Trophoblast cell (in vitro differentiated cells and primary cell): ENCODE data around the gene AP1S1.

Experiments used
- DNase-seq, 2 donors: peaks; one replicate each; pipeline ENCODE4 v3.0.0-alpha.2; 2016
- H2AFZ ChIP-seq: 2 replicates; pipeline ENCODE4 v1.6.1; 2013; ENCODE audit warnings: low read length, moderate library complexity, mild to moderate bottlenecking; ENCODE audit not compliant: insufficient read depth, poor library complexity
- H2AK5ac ChIP-seq: 2 replicates; pipeline ENCODE4 v1.6.1; 2013; ENCODE audit warnings: mild to moderate bottlenecking, low read length
- H2BK120ac ChIP-seq: 2 replicates; pipeline ENCODE4 v1.6.1; 2013; ENCODE audit warnings: low read length, mild to moderate bottlenecking, moderate library complexity; ENCODE audit not compliant: insufficient read depth, poor library complexity
- H2BK12ac ChIP-seq: 2 replicates; pipeline ENCODE4 v1.6.1; 2013; ENCODE audit warnings: mild to moderate bottlenecking, low read length, moderate library complexity
- H2BK5ac ChIP-seq: 2 replicates; pipeline ENCODE4 v1.6.1; 2013; ENCODE audit warnings: low read length, low read depth, moderate library complexity, mild to moderate bottlenecking; ENCODE audit not compliant: poor library complexity
- H3K14ac ChIP-seq: 2 replicates; pipeline ENCODE4 v1.6.1; 2013; ENCODE audit warnings: mild to moderate bottlenecking, low read length
- H3K18ac ChIP-seq: 2 replicates; pipeline ENCODE4 v1.6.1; 2013; ENCODE audit warnings: mild to moderate bottlenecking, low read length
- H3K23ac ChIP-seq: 2 replicates; pipeline ENCODE4 v1.6.1; 2013; ENCODE audit warnings: low read length
- H3K27ac ChIP-seq: 2 replicates; pipeline ENCODE4 v1.5.1; 2013; ENCODE audit warnings: low read depth, mild to moderate bottlenecking, inconsistent platforms, low read length, moderate library complexity
- H3K27me3 ChIP-seq: 2 replicates; pipeline ENCODE4 v1.6.1; 2013; ENCODE audit warnings: inconsistent platforms, mild to moderate bottlenecking, low read length, moderate library complexity; ENCODE audit not compliant: insufficient read depth
- H3K36me3 ChIP-seq, 2 experiments: 1 replicate in 1 of 2; 2 replicates in 1 of 2; pipeline ENCODE4 v1.6.1; 2013; ENCODE audit warnings: low read length in 2 of 2, mild to moderate bottlenecking in 2 of 2, moderate library complexity in 1 of 2; ENCODE audit not compliant: insufficient read depth in 2 of 2, control insufficient read depth in 1 of 2
- H3K4ac ChIP-seq: 2 replicates; pipeline ENCODE4 v1.6.1; 2013; ENCODE audit warnings: low read depth, mild to moderate bottlenecking, low read length, moderate library complexity
- H3K4me1 ChIP-seq, 2 experiments: 1 replicate in 1 of 2; 2 replicates in 1 of 2; pipeline ENCODE4 v1.6.1; 2013; ENCODE audit warnings: low read length in 2 of 2, mild to moderate bottlenecking in 2 of 2, moderate library complexity in 1 of 2; ENCODE audit not compliant: insufficient read depth in 2 of 2, control insufficient read depth in 1 of 2
- H3K4me2 ChIP-seq: 2 replicates; pipeline ENCODE4 v1.6.1; 2013; ENCODE audit warnings: inconsistent platforms, mild to moderate bottlenecking, low read length, moderate library complexity
- H3K4me3 ChIP-seq: 2 replicates; pipeline ENCODE4 v1.5.1; 2013; ENCODE audit warnings: mild to moderate bottlenecking, low read depth, low read length, inconsistent platforms
- H3K79me1 ChIP-seq: one replicate; pipeline ENCODE4 v1.6.1; 2013; ENCODE audit warnings: low read length
- H3K79me2 ChIP-seq: 2 replicates; pipeline ENCODE4 v1.6.1; 2013; ENCODE audit warnings: low read length, mild to moderate bottlenecking; ENCODE audit not compliant: control insufficient read depth, insufficient read depth, poor library complexity
- H3K9ac ChIP-seq: 2 replicates; pipeline ENCODE4 v1.6.1; 2013; ENCODE audit warnings: mild to moderate bottlenecking, low read length
- H3K9me3 ChIP-seq: 2 replicates; pipeline ENCODE4 v1.6.1; 2013; ENCODE audit warnings: low read depth, mild to moderate bottlenecking, control low read depth, inconsistent platforms, low read length; ENCODE audit not compliant: insufficient read depth
- H4K12ac ChIP-seq: 2 replicates; pipeline ENCODE4 v1.6.1; 2013; ENCODE audit warnings: low read depth, mild to moderate bottlenecking, low read length, moderate library complexity
- H4K8ac ChIP-seq: 2 replicates; pipeline ENCODE4 v1.6.1; 2013; ENCODE audit warnings: low read depth, mild to moderate bottlenecking, low read length, moderate library complexity
- H4K91ac ChIP-seq: one replicate; pipeline ENCODE4 v1.6.1; 2013; ENCODE audit warnings: low read depth, mild to moderate bottlenecking, low read length, moderate library complexity
- WGBS: extraction: QIAGEN DNeasy Blood & Tissue Kit; methylation state at CpG from one replicate; pipeline ENCODE4 v1.1.7; 2013; ENCODE audit warnings: missing lambda C conversion rate; ENCODE audit not compliant: insufficient read length, insufficient coverage; ENCODE audit errors: extremely low coverage; 5-methylcytosine and 5-hydroxymethylcytosine counted together

The AP1S1 gene

DNA sequence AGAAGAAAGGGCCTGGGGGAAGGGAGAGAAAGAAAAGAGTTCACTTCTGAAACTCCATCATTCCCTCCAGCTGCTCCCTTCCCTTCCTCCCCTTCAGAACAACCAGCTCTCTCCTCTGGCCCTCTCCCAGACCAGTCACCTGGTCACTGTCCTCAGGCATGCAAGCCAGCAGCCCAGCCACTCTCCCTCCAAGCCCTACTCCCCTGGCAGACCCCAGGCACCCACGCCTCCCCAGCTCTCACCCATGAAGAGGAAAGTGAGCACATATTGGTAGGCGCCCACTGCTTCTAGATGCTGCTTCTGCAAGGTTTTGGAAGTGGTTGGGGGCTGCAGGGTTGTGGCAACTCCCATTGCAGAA is 46.2 kb downstream of the AP1S1 start:
- Histone ChIP-seq H4K8ac (no peak overlapping the region), H3K27ac (no peak overlapping the region), H3K14ac (no peak overlapping the region), H2AK5ac (no peak overlapping the region), H3K79me2 (no peaks in the 10 kb centered on the region), H4K91ac (no peak overlapping the region), H3K23ac (no peak overlapping the region), H3K18ac (no peak overlapping the region), H3K4me2 (no peak overlapping the region), H2BK12ac (no peak overlapping the region), H3K27me3 (peaks cover 6% of the 10 kb centered on the region), H2AFZ (no peak overlapping the region), H3K4me1 (peaks cover 4 to 12% of the 10 kb centered on the region in 2 experiments), H2BK120ac (no peak overlapping the region), H3K4ac (no peak overlapping the region), H3K36me3 (no peaks in the 10 kb centered on the region), H2BK5ac (no peak overlapping the region), H3K4me3 (no peak overlapping the region), H3K79me1 (no peaks in the 10 kb centered on the region), H3K9me3 (peaks cover 5% of the 10 kb centered on the region), H3K9ac (no peak overlapping the region), H4K12ac (no peak overlapping the region)
- WGBS = no CpG with 5 or more reads among the region's 2 CpGs
- no peak for DNase-seq

GRCh38 chr7:101200862-101201599 is 46.8 kb downstream of the AP1S1 start, which contains the start of gene MOGAT3:
MOGAT3 (minus strand) TSS chr7:101201036; CDS start chr7:101200854, 182 bp downstream.
- H3K79me1 ChIP-seq = no peaks in the 10 kb centered on the region
- H4K12ac ChIP-seq = no peak within 1 kb of the TSS
- H3K18ac ChIP-seq = no peak within 1 kb of the TSS
- H2AFZ ChIP-seq = no peak within 1 kb of the TSS
- H3K14ac ChIP-seq = no peak within 1 kb of the TSS
- no peak within 1 kb of the TSS for H2AK5ac ChIP-seq
- H3K9me3 ChIP-seq = peaks cover 5% of the 10 kb centered on the region
- H2BK120ac ChIP-seq = no peak within 1 kb of the TSS
- peaks cover 2% of the 10 kb centered on the region in 2 experiments for H3K36me3 ChIP-seq
- peaks cover 6% of the 10 kb centered on the region for H3K27me3 ChIP-seq
- WGBS = no CpG with 5 or more reads among the region's 21 CpGs
- no peak for DNase-seq
- H2BK5ac ChIP-seq = no peak within 1 kb of the TSS
- no peak within 1 kb of the TSS for H3K27ac ChIP-seq
- H3K23ac ChIP-seq = no peak within 1 kb of the TSS
- no peak within 1 kb of the TSS for H4K91ac ChIP-seq
- H3K79me2 ChIP-seq = no peaks in the 10 kb centered on the region
- no peak within 1 kb of the TSS for H3K9ac ChIP-seq
- H4K8ac ChIP-seq = no peak within 1 kb of the TSS
- H3K4me3 ChIP-seq = no peak within 1 kb of the TSS
- H2BK12ac ChIP-seq = no peak within 1 kb of the TSS
- no peak within 1 kb of the TSS for H3K4ac ChIP-seq
- H3K4me1 ChIP-seq = peaks cover 4 to 12% of the 10 kb centered on the region in 2 experiments
- peak within 1 kb of the TSS; percentile 51 for H3K4me2 ChIP-seq

GRCh38 chr7:101201695-101202602 is 47.7 kb downstream of the AP1S1 start:
- H3K9me3 ChIP-seq = peaks cover 5% of the 10 kb centered on the region
- no peak overlapping the region for H4K12ac ChIP-seq
- no peak overlapping the region for H2AK5ac ChIP-seq
- H3K4me1 ChIP-seq = peaks cover 4 to 12% of the 10 kb centered on the region in 2 experiments
- H3K23ac ChIP-seq = no peak overlapping the region
- H2BK120ac ChIP-seq = no peak overlapping the region
- no peak overlapping the region for H4K8ac ChIP-seq
- H3K27ac ChIP-seq = no peak overlapping the region
- H3K27me3 ChIP-seq = peaks cover 6% of the 10 kb centered on the region
- WGBS = no CpG with 5 or more reads among the region's 75 CpGs
- no peak overlapping the region for H3K9ac ChIP-seq
- H3K14ac ChIP-seq = no peak overlapping the region
- H3K79me1 ChIP-seq = no peaks in the 10 kb centered on the region
- DNase-seq = no peak
- H3K79me2 ChIP-seq = no peaks in the 10 kb centered on the region
- peaks cover 8 to 9% of the 10 kb centered on the region in 2 experiments for H3K36me3 ChIP-seq
- no peak overlapping the region for H3K4me3 ChIP-seq
- H3K18ac ChIP-seq = no peak overlapping the region
- no peak overlapping the region for H3K4ac ChIP-seq
- H4K91ac ChIP-seq = no peak overlapping the region
- H2BK5ac ChIP-seq = no peak overlapping the region
- no peak overlapping the region for H2AFZ ChIP-seq
- no peak overlapping the region for H2BK12ac ChIP-seq
- peak overlapping the region; percentile 51 for H3K4me2 ChIP-seq

DNA sequence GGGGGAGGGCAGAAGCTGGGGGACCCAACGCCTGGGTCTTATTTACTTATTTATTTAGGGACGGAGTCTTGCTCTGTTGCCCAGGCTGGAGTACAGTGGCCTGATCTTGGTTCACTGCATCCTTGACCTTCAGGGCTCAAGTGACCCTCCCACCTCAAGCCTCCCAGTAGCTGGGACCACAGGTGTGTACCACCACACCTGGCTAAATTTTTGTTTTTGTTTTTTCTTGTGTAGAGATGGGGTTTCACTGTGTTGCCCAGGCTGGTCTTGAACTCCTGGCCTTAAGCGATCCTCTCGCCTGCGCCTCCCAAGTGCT is 48.3 kb downstream of the AP1S1 start:
- Histone ChIP-seq H3K79me1 (no peaks in the 10 kb centered on the region), H3K4me3 (no peak overlapping the region), H4K8ac (no peak overlapping the region), H3K18ac (no peak overlapping the region), H3K79me2 (no peaks in the 10 kb centered on the region), H2BK120ac (no peak overlapping the region), H2AFZ (no peak overlapping the region), H3K27me3 (peaks cover 6% of the 10 kb centered on the region), H4K91ac (no peak overlapping the region), H3K14ac (no peak overlapping the region), H3K9ac (no peak overlapping the region), H3K23ac (no peak overlapping the region), H3K27ac (no peak overlapping the region), H3K36me3 (peaks cover 13 to 15% of the 10 kb centered on the region in 2 experiments), H2AK5ac (no peak overlapping the region), H3K4ac (no peak overlapping the region), H3K4me2 (no peak overlapping the region), H2BK5ac (no peak overlapping the region), H2BK12ac (no peak overlapping the region), H4K12ac (no peak overlapping the region), H3K9me3 (peaks cover 5% of the 10 kb centered on the region), H3K4me1 (peaks cover 4 to 12% of the 10 kb centered on the region in 2 experiments)
- no CpG with 5 or more reads among the region's 5 CpGs for WGBS
- DNase-seq = no peak
